Measurements from ENCODE around the gene SFRP4. TPM values are rescaled to one million over a fixed set of nuclear protein-coding genes. Genes with fewer than 3 reads are reported as not detected.

The SFRP4 gene
- total and polyA plus RNA-seq, 10 of the 15 experiments (the other 5 are each of a cell fraction or from before 2014, with no cell fraction given): 0.02 to 0.15 (median 0.14) TPM; not detected in 7

GRCh38 chr7:37952240-37952639, 35.6 kb upstream of the SFRP4 start:
- Histone ChIP-seq H3K79me2 (ENCODE audit: control insufficient read depth, insufficient read depth, low read length) (no peaks in the 10 kb centered on the region), H3K9ac (ENCODE audit: control insufficient read depth, insufficient read depth, low read length) (no peak overlapping the region), H3K4me1 (ENCODE audit: control insufficient read depth, insufficient read depth, low read length) (no peaks in the 10 kb centered on the region), H3K27ac (ENCODE audit: control insufficient read depth, insufficient read depth) (no peak overlapping the region), H4K20me1 (ENCODE audit: control insufficient read depth, insufficient read depth) (no peaks in the 10 kb centered on the region), H3K36me3 (ENCODE audit: control insufficient read depth in 2 of 2, insufficient read depth in 2 of 2, low read length in 1 of 2) (no peaks in the 10 kb centered on the region), H3K4me3 (no peak overlapping the region), H3K27me3 (replicated peaks in 1 of 2; ENCODE audit: control insufficient read depth in 2 of 2, insufficient read depth in 2 of 2, low read length in 1 of 2) (no peaks in the 10 kb centered on the region), H3K4me2 (ENCODE audit: control insufficient read depth, insufficient read depth) (no peak overlapping the region), H3K9me3 (replicated peaks; ENCODE audit: control insufficient read depth, insufficient read depth, low read length) (no peaks in the 10 kb centered on the region), H2AFZ (ENCODE audit: control insufficient read depth, low read depth, low read length) (no peak overlapping the region)
- ChIA-PET POLR2A (no interaction called here), CTCF (interaction anchor here (0.9 to 1.6 kb wide), 2 partner anchors 28 to 35 kb away, joined by 3 to 10 read pairs; partner anchors contain the start of gene SFRP4), RAD21 (ENCODE audit: unreplicated experiment) (interaction anchor here (1.0 kb wide), 1 partner anchor 31 kb away, joined by 3 read pairs; no protein-coding TSS in a partner anchor), SMC1A (ENCODE audit: uncharacterized antibody, unreplicated experiment) (no interaction called here)
- in situ Hi-C loops (cut with MboI): no loop called here
- WGBS (ENCODE audit: insufficient coverage, insufficient replicate concordance, low lambda C conversion rate, missing lambda C conversion rate): 39% methylated on average over 2 of the region's 2 CpGs
- ATAC-seq (no peak), FAIRE-seq (no peak), DNase-seq (ENCODE audit: low read depth, low spot score) (no peak)
- intact Hi-C loops (cut with micrococcal nuclease; ENCODE audit: unreplicated experiment): no loop called here
- no TSS peak for BruUV-seq (replicated peaks)
- TF ChIP-seq GATAD2B (conservative IDR thresholded peaks at IDR 0.05; ENCODE audit: low read depth) (no peak), TAF1 (IDR thresholded peaks at IDR 0.05; ENCODE audit: borderline replicate concordance, low read depth, low read length) (no peak), ATF3 (IDR thresholded peaks at IDR 0.05; ENCODE audit: borderline replicate concordance, extremely low read depth, low read depth, low read length) (no peak), ZBED1 (IDR thresholded peaks at IDR 0.05; ENCODE audit: borderline replicate concordance) (no peak), PAX5 (IDR thresholded peaks at IDR 0.05; ENCODE audit: borderline replicate concordance, low read depth, low read length) (no peak), POLR2AphosphoS2 (IDR thresholded peaks at IDR 0.05; ENCODE audit: low read depth, low read length) (no peak), MLLT1 (IDR thresholded peaks at IDR 0.05) (no peak), E2F4 (IDR thresholded peaks at IDR 0.05; ENCODE audit: low read depth, low read length) (no peak), MEF2B (IDR thresholded peaks at IDR 0.05; ENCODE audit: partially characterized antibody, poor library complexity, severe bottlenecking) (no peak)

Data from GM12878 (cell line).